Neural cell (in vitro differentiated cells): ENCODE data around the gene LRCH2. TPM values are rescaled to one million over a fixed set of nuclear protein-coding genes. Genes with fewer than 3 reads are reported as not detected.

Experiments
- H2AFZ ChIP-seq: fragments of 200-600, 300-800 bp; sonication (generic), shearing (Covaris generic); 2 replicates; pipeline ENCODE4 v1.6.0; 2014; ENCODE audit warnings: low read depth, mild to moderate bottlenecking, antibody characterized with exemption, low read length, moderate library complexity
- H3F3A ChIP-seq: fragments of 200-600 bp; shearing (Covaris generic); 2 replicates; pipeline ENCODE4 v1.6.1; 2016; ENCODE audit warnings: mild to moderate bottlenecking, moderate library complexity, mixed read lengths, antibody characterized with exemption, low read length; ENCODE audit not compliant: insufficient read depth, poor library complexity, severe bottlenecking
- H3K27ac ChIP-seq: fragments of 200-600, 300-800 bp; sonication (generic), shearing (Covaris generic); 2 replicates; pipeline ENCODE4 v1.5.1; 2014; ENCODE audit warnings: mild to moderate bottlenecking, low read length, moderate library complexity
- H3K27me3 ChIP-seq: fragments of 300-800, 200-600 bp; sonication (generic), shearing (Covaris generic); 2 replicates; pipeline ENCODE4 v1.6.0; 2014; ENCODE audit warnings: mild to moderate bottlenecking, low read depth, low read length, moderate library complexity; ENCODE audit not compliant: insufficient read depth
- H3K36me3 ChIP-seq: fragments of 300-800, 200-600 bp; sonication (generic), shearing (Covaris generic); 2 replicates; pipeline ENCODE4 v1.5.1; 2014; ENCODE audit warnings: mild to moderate bottlenecking, antibody characterized with exemption, low read length, moderate library complexity; ENCODE audit not compliant: insufficient read depth
- H3K4me2 ChIP-seq: fragments of 300-800, 200-600 bp; sonication (generic), shearing (Covaris generic); 2 replicates; pipeline ENCODE4 v1.6.0; 2014; ENCODE audit warnings: mild to moderate bottlenecking, low read length
- H3K4me3 ChIP-seq: fragments of 300-800, 200-600 bp; sonication (generic), shearing (Covaris generic); 2 replicates; pipeline ENCODE4 v1.5.1; 2014; ENCODE audit warnings: mild to moderate bottlenecking, low read length, moderate library complexity
- H3K79me2 ChIP-seq: fragments of 200-600 bp; shearing (Covaris generic); replicated peaks from 2 replicates; pipeline ENCODE4 v1.6.0; 2014; ENCODE audit warnings: mild to moderate bottlenecking, low read length, moderate library complexity; ENCODE audit not compliant: insufficient read depth
- H3K9ac ChIP-seq: fragments of 300-800, 200-600 bp; sonication (generic), shearing (Covaris generic); 2 replicates; pipeline ENCODE4 v1.6.1; 2016; ENCODE audit warnings: mild to moderate bottlenecking, low read length, mixed read lengths
- H3K9me2 ChIP-seq: fragments of 200-600 bp; shearing (Covaris generic); 2 replicates; pipeline ENCODE4 v1.6.1; 2016; ENCODE audit warnings: mild to moderate bottlenecking, low read length, mixed read lengths; ENCODE audit not compliant: insufficient read depth
- H3K9me3 ChIP-seq: fragments of 200-600, 300-800 bp; sonication (generic), shearing (Covaris generic); 2 replicates; pipeline ENCODE4 v1.6.1; 2016; ENCODE audit warnings: mild to moderate bottlenecking, mixed run types, low read length, moderate library complexity, mixed read lengths
- H4K20me1 ChIP-seq: fragments of 200-600 bp; shearing (Covaris generic); 2 replicates; pipeline ENCODE4 v1.6.1; 2016; ENCODE audit warnings: mild to moderate bottlenecking, mixed run types; ENCODE audit not compliant: insufficient read depth
- EP300 ChIP-seq: fragments of 450-650 bp; conservative IDR thresholded peaks from 2 replicates; pipeline ENCODE4 v1.6.1; 2014; ENCODE audit warnings: antibody characterized with exemption, mild to moderate bottlenecking, moderate library complexity; ENCODE audit not compliant: poor library complexity, severe bottlenecking
- EZH2 ChIP-seq: fragments of 200-600, 300-800 bp; shearing (Covaris generic), sonication (generic); IDR thresholded peaks from 2 replicates; pipeline ENCODE4 v1.6.1; 2014; ENCODE audit warnings: antibody characterized with exemption, low read length, borderline replicate concordance, mild to moderate bottlenecking; ENCODE audit not compliant: insufficient read depth, poor library complexity, severe bottlenecking
- MXI1 ChIP-seq: fragments of 450-650 bp; conservative IDR thresholded peaks from 2 replicates; pipeline ENCODE4 v1.6.1; 2014; ENCODE audit warnings: antibody characterized with exemption, mild to moderate bottlenecking; ENCODE audit not compliant: poor library complexity, severe bottlenecking
- POLR2AphosphoS5 ChIP-seq: IDR thresholded peaks from 2 replicates; pipeline ENCODE4 v1.6.1; 2012
- RAD21 ChIP-seq: fragments of 450-650 bp; conservative IDR thresholded peaks from 2 replicates; pipeline ENCODE4 v1.6.1; 2014; ENCODE audit warnings: antibody characterized with exemption, mild to moderate bottlenecking, moderate library complexity
- SMC3 ChIP-seq: fragments of 450-650 bp; conservative IDR thresholded peaks from 2 replicates; pipeline ENCODE4 v1.6.1; 2014; ENCODE audit warnings: antibody characterized with exemption, mild to moderate bottlenecking, moderate library complexity; ENCODE audit not compliant: poor library complexity
- TAF1 ChIP-seq: IDR thresholded peaks from 2 replicates; pipeline ENCODE4 v1.6.1; 2012; ENCODE audit warnings: low read depth
- polyA plus RNA-seq: library from polyadenylated mRNA; depleted of rRNA; stranded (reverse); fragments of >200 nt; gene quantifications from 2 replicates; pipeline ENCODE4 v1.2.3, GENCODE V29; 2014
- TF ChIP-seq, protein P1 (sequence below): IDR thresholded peaks from 2 replicates; pipeline ENCODE4 v1.6.1; 2012; ENCODE audit warnings: borderline replicate concordance
- TF ChIP-seq, protein P2 (sequence below): fragments of 450-650 bp; IDR thresholded peaks from 2 replicates; pipeline ENCODE4 v1.5.1; 2014; ENCODE audit warnings: antibody characterized with exemption, mild to moderate bottlenecking, moderate library complexity; ENCODE audit not compliant: poor library complexity, severe bottlenecking

Gene LRCH2
- polyA plus RNA-seq, 1 donor from 2014 or later, result 46.6 TPM

- no peaks in the 10 kb centered on the region for H3K27me3 ChIP-seq
- H3K9me3 ChIP-seq, result no peaks in the 10 kb centered on the region
- no peaks in the 10 kb centered on the region for H4K20me1 ChIP-seq
- H3K79me2 ChIP-seq, result no peaks in the 10 kb centered on the region
- no peaks in the 10 kb centered on the region for H3K36me3 ChIP-seq
- H3K27ac ChIP-seq, result no peak overlapping the region
- H3F3A ChIP-seq, result no peaks in the 10 kb centered on the region
- no peak overlapping the region for H3K4me3 ChIP-seq
- no peak overlapping the region for H3K9ac ChIP-seq
- no peak overlapping the region for H2AFZ ChIP-seq
- no peak overlapping the region for H3K4me2 ChIP-seq
- H3K9me2 ChIP-seq, result no peaks in the 10 kb centered on the region
- TF ChIP-seq EP300, result no peak
- TF ChIP-seq POLR2AphosphoS5, result no peak
These were observed 59.3 kb downstream of the LRCH2 start for GRCh38 chrX:115174548-115174947.

- Histone ChIP-seq H3K9me2 (no peaks in the 10 kb centered on the region), H3K36me3 (no peaks in the 10 kb centered on the region), H3K9me3 (no peaks in the 10 kb centered on the region), H3K9ac (no peak overlapping the region), H2AFZ (no peak overlapping the region), H3K4me2 (no peak overlapping the region), H4K20me1 (no peaks in the 10 kb centered on the region), H3F3A (no peaks in the 10 kb centered on the region), H3K79me2 (no peaks in the 10 kb centered on the region), H3K4me3 (no peak overlapping the region), H3K27ac (no peak overlapping the region), H3K27me3 (no peaks in the 10 kb centered on the region)
- TF ChIP-seq EP300 (no peak), SMC3 (no peak), EZH2 (no peak), MXI1 (no peak), TAF1 (no peak)
- TF ChIP-seq, protein P1, sequence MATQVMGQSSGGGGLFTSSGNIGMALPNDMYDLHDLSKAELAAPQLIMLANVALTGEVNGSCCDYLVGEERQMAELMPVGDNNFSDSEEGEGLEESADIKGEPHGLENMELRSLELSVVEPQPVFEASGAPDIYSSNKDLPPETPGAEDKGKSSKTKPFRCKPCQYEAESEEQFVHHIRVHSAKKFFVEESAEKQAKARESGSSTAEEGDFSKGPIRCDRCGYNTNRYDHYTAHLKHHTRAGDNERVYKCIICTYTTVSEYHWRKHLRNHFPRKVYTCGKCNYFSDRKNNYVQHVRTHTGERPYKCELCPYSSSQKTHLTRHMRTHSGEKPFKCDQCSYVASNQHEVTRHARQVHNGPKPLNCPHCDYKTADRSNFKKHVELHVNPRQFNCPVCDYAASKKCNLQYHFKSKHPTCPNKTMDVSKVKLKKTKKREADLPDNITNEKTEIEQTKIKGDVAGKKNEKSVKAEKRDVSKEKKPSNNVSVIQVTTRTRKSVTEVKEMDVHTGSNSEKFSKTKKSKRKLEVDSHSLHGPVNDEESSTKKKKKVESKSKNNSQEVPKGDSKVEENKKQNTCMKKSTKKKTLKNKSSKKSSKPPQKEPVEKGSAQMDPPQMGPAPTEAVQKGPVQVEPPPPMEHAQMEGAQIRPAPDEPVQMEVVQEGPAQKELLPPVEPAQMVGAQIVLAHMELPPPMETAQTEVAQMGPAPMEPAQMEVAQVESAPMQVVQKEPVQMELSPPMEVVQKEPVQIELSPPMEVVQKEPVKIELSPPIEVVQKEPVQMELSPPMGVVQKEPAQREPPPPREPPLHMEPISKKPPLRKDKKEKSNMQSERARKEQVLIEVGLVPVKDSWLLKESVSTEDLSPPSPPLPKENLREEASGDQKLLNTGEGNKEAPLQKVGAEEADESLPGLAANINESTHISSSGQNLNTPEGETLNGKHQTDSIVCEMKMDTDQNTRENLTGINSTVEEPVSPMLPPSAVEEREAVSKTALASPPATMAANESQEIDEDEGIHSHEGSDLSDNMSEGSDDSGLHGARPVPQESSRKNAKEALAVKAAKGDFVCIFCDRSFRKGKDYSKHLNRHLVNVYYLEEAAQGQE, result no peak
- TF ChIP-seq, protein P2, sequence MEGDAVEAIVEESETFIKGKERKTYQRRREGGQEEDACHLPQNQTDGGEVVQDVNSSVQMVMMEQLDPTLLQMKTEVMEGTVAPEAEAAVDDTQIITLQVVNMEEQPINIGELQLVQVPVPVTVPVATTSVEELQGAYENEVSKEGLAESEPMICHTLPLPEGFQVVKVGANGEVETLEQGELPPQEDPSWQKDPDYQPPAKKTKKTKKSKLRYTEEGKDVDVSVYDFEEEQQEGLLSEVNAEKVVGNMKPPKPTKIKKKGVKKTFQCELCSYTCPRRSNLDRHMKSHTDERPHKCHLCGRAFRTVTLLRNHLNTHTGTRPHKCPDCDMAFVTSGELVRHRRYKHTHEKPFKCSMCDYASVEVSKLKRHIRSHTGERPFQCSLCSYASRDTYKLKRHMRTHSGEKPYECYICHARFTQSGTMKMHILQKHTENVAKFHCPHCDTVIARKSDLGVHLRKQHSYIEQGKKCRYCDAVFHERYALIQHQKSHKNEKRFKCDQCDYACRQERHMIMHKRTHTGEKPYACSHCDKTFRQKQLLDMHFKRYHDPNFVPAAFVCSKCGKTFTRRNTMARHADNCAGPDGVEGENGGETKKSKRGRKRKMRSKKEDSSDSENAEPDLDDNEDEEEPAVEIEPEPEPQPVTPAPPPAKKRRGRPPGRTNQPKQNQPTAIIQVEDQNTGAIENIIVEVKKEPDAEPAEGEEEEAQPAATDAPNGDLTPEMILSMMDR, result no peak
These were observed 60.7 kb downstream of the LRCH2 start for GRCh38 chrX:115173181-115173580.

- no peaks in the 10 kb centered on the region for H3K9me2 ChIP-seq
- H4K20me1 ChIP-seq, result no peaks in the 10 kb centered on the region
- no peaks in the 10 kb centered on the region for H3K79me2 ChIP-seq
- H3K9ac ChIP-seq, result no peak overlapping the region
- H3K9me3 ChIP-seq, result no peaks in the 10 kb centered on the region
- H3F3A ChIP-seq, result no peaks in the 10 kb centered on the region
- no peaks in the 10 kb centered on the region for H3K36me3 ChIP-seq
- no peak overlapping the region for H3K4me2 ChIP-seq
- TF ChIP-seq SMC3 (peak; percentile 50), EP300 (no peak), RAD21 (peak; percentile 60)
- TF ChIP-seq, protein P2, result peak; percentile 58
- no peaks in the 10 kb centered on the region for H3K27me3 ChIP-seq
- H3K27ac ChIP-seq, result no peak overlapping the region
- H3K4me3 ChIP-seq, result no peak overlapping the region
- H2AFZ ChIP-seq, result no peak overlapping the region
These were observed 86.7 kb downstream of the LRCH2 start for GRCh38 chrX:115147220-115147619.
